Measurements from ENCODE around the gene PDCD5. TPM values are rescaled to one million over a fixed set of nuclear protein-coding genes. Genes with fewer than 3 reads are reported as not detected.

The PDCD5 gene
- total RNA-seq, 1 experiment from 2014 or later: 246 TPM

- Histone ChIP-seq H3K27ac (ENCODE audit: low read length) (no peak overlapping the region), H3K4me3 (ENCODE audit: low read depth in 2 of 2, low read length in 2 of 2) (no peak overlapping the region), H3K9me3 (ENCODE audit: control insufficient read depth, insufficient read depth, low read depth, low read length) (no peaks in the 10 kb centered on the region), H3K4me1 (ENCODE audit: control insufficient read depth, insufficient read depth, low read length) (no peaks in the 10 kb centered on the region), H3K36me3 (ENCODE audit: control insufficient read depth, insufficient read depth, low read length) (no peaks in the 10 kb centered on the region), H3K27me3 (ENCODE audit: control insufficient read depth, insufficient read depth, low read length) (no peaks in the 10 kb centered on the region)
- ChIA-PET CTCF (interaction anchor here (1.2 kb wide), 1 partner anchor 230 kb away, joined by 4 read pairs; no protein-coding TSS in a partner anchor), POLR2A (no interaction called here)
- intact Hi-C loops (cut with micrococcal nuclease; ENCODE audit: unreplicated experiment) (loop anchor here (10.0 kb wide), 2 partner anchors 242 to 282 kb away; no protein-coding TSS in a partner anchor), in situ Hi-C loops (cut with HindIII; ENCODE audit: low pct_unique_long_range_greater_than_20kb, low sequenced_read_pairs) (no loop called here)
- BruUV-seq (replicated peaks): no TSS peak
- no peak for DNase-seq (ENCODE audit: low read depth, low spot score)
- no peak for ATAC-seq
- TF ChIP-seq, protein P1, sequence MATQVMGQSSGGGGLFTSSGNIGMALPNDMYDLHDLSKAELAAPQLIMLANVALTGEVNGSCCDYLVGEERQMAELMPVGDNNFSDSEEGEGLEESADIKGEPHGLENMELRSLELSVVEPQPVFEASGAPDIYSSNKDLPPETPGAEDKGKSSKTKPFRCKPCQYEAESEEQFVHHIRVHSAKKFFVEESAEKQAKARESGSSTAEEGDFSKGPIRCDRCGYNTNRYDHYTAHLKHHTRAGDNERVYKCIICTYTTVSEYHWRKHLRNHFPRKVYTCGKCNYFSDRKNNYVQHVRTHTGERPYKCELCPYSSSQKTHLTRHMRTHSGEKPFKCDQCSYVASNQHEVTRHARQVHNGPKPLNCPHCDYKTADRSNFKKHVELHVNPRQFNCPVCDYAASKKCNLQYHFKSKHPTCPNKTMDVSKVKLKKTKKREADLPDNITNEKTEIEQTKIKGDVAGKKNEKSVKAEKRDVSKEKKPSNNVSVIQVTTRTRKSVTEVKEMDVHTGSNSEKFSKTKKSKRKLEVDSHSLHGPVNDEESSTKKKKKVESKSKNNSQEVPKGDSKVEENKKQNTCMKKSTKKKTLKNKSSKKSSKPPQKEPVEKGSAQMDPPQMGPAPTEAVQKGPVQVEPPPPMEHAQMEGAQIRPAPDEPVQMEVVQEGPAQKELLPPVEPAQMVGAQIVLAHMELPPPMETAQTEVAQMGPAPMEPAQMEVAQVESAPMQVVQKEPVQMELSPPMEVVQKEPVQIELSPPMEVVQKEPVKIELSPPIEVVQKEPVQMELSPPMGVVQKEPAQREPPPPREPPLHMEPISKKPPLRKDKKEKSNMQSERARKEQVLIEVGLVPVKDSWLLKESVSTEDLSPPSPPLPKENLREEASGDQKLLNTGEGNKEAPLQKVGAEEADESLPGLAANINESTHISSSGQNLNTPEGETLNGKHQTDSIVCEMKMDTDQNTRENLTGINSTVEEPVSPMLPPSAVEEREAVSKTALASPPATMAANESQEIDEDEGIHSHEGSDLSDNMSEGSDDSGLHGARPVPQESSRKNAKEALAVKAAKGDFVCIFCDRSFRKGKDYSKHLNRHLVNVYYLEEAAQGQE (IDR thresholded peaks at IDR 0.05; ENCODE audit: insufficient read depth in 1 of 2, low read depth in 2 of 2, low read length in 1 of 2): no peak
- TF ChIP-seq, protein P2, sequence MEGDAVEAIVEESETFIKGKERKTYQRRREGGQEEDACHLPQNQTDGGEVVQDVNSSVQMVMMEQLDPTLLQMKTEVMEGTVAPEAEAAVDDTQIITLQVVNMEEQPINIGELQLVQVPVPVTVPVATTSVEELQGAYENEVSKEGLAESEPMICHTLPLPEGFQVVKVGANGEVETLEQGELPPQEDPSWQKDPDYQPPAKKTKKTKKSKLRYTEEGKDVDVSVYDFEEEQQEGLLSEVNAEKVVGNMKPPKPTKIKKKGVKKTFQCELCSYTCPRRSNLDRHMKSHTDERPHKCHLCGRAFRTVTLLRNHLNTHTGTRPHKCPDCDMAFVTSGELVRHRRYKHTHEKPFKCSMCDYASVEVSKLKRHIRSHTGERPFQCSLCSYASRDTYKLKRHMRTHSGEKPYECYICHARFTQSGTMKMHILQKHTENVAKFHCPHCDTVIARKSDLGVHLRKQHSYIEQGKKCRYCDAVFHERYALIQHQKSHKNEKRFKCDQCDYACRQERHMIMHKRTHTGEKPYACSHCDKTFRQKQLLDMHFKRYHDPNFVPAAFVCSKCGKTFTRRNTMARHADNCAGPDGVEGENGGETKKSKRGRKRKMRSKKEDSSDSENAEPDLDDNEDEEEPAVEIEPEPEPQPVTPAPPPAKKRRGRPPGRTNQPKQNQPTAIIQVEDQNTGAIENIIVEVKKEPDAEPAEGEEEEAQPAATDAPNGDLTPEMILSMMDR (IDR thresholded peaks at IDR 0.05): no peak
- TF ChIP-seq SIN3A (IDR thresholded peaks at IDR 0.05; ENCODE audit: borderline replicate concordance, insufficient read depth, low read depth, low read length) (no peak), TCF7L2 (IDR thresholded peaks at IDR 0.05; ENCODE audit: low read depth, low read length) (no peak), POLR2AphosphoS5 (IDR thresholded peaks at IDR 0.05; ENCODE audit: low read depth, low read length) (no peak)
Measured at GRCh38 chr19:32566246-32566830, 14.7 kb upstream of the PDCD5 start.

DNA sequence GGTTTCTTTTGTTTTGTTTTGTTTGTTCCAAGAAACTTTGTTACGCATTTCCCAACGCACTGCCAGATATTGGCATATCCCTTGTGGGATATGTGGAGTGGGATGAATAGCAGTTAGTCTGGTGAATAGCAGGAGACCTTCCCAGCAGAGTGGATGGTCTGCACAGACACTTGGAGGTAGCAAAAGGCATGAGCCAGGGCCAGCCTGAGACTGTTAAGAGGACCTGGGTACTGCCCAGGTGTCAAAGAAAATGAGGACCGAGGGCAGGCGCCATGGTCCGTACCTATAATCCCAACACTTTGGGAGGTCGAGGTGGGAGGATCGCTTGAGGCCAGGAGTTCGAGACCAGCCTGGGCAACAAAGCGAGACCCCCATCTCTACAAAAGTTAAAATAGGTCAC, 13.5 kb upstream of the PDCD5 start:
- Histone ChIP-seq H3K36me3 (ENCODE audit: control insufficient read depth, insufficient read depth, low read length) (no peaks in the 10 kb centered on the region), H3K4me1 (ENCODE audit: control insufficient read depth, insufficient read depth, low read length) (no peaks in the 10 kb centered on the region), H3K4me3 (ENCODE audit: low read depth in 2 of 2, low read length in 2 of 2) (no peak overlapping the region), H3K9me3 (ENCODE audit: control insufficient read depth, insufficient read depth, low read depth, low read length) (no peaks in the 10 kb centered on the region), H3K27me3 (ENCODE audit: control insufficient read depth, insufficient read depth, low read length) (no peaks in the 10 kb centered on the region), H3K27ac (ENCODE audit: low read length) (no peak overlapping the region)
- ATAC-seq (no peak), DNase-seq (ENCODE audit: low read depth, low spot score) (no peak)
- in situ Hi-C loops (cut with HindIII; ENCODE audit: low pct_unique_long_range_greater_than_20kb, low sequenced_read_pairs): no loop called here
- POLR2A ChIA-PET: no interaction called here
- TF ChIP-seq TCF7L2 (IDR thresholded peaks at IDR 0.05; ENCODE audit: low read depth, low read length): no peak
- no peak for TF ChIP-seq SIN3A (IDR thresholded peaks at IDR 0.05; ENCODE audit: borderline replicate concordance, insufficient read depth, low read depth, low read length)
- no peak for TF ChIP-seq POLR2AphosphoS5 (IDR thresholded peaks at IDR 0.05; ENCODE audit: low read depth, low read length)
- TF ChIP-seq, protein P2 (IDR thresholded peaks at IDR 0.05): no peak
- TF ChIP-seq, protein P1 (IDR thresholded peaks at IDR 0.05; ENCODE audit: insufficient read depth in 1 of 2, low read depth in 2 of 2, low read length in 1 of 2): no peak
- CTCF ChIA-PET: interaction anchor here (0.6 kb wide), 2 partner anchors 14 to 127 kb away, joined by 3 to 7 read pairs; partner anchors contain the start of gene PDCD5
- BruUV-seq (replicated peaks): no TSS peak
- intact Hi-C loops (cut with micrococcal nuclease; ENCODE audit: unreplicated experiment): loop anchor here (10.0 kb wide), 2 partner anchors 243 to 283 kb away; no protein-coding TSS in a partner anchor
